SKM-1 (cell line): ENCODE data around the gene FXYD5.
"Not testable (repeated sequence)": the region's sequence is repeated elsewhere in the genome, so short reads cannot be mapped to it uniquely, and the experiment has no call there.

ENCODE experiments used
- DNase-seq: peaks from one replicate; lab custom pipeline; 2025; ENCODE audit not compliant: unreplicated experiment; lab: John Stamatoyannopoulos, UW

FXYD5 gene

DNA sequence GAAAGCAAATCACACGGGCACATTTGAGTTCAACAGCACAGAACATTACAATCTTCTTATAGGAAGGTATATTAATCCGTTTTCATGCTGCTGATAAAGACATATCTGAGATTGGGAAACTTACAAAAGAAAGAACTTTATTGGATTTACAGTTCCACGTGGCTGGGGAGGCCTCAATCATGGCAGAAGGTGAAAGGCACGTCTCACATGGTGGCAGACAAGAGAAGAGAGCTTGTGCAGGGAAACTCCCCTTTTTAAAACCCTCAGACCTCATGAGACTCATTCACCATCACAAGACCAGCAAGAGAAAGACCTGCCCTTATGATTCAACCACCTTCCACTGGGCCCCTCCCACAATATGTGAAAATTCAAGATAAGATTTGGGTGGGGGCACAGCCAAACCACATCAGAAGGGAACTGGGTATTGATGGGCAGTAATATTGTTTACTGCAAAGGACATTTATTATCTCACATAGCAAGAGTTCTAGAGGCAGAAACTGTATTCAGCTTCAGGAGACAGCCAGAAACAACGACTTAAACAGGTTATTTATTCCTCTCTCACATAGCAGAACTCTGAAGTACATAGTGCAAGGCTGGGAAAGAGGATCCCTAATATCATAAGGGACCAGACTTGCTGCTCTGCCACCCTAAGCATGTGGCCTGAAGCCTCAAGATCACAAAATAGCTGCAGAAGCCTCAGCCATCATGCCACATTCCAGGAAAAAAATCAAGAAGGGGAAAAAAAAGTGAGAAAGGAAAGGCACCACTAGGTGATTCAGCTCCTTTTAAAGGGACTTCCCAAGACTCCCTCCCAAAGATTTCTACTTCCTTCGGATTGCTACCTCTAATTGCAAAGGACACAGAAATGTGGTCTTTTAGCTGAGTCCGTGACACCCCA lies 23.1 kb downstream of the FXYD5 start:
- DNase-seq: no peak

DNA sequence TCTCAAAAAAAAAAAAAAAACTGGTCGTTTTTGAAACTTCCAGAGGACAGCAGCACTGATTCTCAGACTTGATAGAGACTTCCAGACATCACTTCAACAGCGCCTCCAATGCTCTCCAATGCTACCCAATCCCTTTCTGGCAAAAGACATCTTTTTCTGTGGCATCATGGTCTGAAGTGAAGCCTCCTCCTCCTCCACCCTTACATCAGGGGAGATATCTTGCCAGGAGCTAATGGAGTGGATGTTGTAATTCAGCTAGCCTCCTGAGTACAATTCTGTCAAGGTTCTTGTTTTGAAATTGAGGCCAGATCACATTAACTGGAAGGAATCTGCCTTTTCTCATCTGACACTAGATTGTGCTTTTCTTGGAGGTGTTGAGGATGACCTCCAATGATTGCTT lies 24.2 kb downstream of the FXYD5 start:
- no peak for DNase-seq

DNA sequence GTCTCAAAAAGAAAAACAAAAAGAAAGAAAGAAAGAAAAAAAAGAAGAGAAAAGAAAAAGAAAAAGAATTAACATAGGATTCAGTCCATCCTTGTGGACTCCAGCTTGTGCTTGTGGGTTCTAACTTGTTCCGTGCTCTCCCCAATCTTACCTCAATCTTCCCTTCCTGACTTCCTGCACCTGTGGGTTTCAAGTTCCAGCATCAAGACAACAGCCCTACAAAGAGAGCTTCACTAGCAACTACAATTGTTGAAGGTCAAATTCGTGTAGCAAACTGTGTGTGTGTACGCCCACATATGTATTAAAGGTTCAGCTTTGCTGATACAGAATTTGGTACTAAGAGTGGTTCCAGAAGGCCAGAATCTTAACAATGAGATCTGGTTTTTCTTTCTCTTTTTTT lies 25.3 kb downstream of the FXYD5 start:
- no peak for DNase-seq

- DNase-seq: no peak
Measured at GRCh38 chr19:35181387-35181786, 26.9 kb downstream of the FXYD5 start.

- DNase-seq: no peak
Measured at GRCh38 chr19:35184267-35184666, 29.7 kb downstream of the FXYD5 start.

- no peak for DNase-seq
Measured at GRCh38 chr19:35184884-35185283, 30.3 kb downstream of the FXYD5 start.

DNA sequence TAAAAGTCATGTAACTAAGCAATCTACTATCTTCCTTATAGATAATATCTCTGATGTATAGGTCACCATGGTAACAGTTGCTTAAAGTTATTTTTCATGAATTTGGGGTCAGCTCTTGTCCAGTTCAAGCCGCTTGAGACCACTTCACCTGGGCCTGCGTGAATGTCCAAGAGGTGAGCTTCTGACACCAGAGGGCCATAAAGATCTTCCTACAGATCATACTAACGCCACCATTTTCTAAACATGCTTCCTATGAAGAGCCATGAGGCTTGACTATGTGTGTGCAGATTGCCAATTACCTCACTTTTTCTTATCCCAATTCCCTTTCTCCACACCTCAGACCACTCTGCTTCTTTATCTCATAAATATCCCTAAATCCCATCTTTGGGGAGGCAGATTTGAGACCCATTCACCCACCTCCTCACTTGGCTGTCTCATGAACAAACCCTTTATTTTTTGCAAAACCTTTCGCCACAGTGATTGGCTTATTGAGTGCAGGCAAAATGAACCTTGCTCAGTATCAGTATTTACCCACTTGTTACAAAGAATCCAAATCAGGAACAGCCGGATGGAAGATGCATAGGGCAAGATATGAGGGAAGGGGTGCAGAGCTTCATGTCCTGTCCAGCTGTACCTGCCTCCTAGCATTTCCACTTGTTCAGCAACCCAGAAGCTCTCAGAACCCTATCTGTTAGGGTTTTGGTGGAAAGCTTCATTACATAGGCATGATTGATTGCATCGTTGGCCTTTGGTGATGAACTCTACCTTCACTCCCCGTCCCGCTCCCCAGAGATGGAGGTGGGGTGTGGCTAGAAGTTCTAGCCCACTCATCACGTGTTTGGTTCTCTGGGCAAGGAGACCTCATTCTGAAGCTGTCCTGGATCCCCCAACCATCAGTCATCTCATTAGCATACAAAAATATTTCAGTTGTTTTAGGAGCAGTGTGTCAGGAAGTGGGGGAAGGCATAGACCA lies 39.8 kb downstream of the FXYD5 start:
- no peak for DNase-seq

- DNase-seq: no peak
Measured at GRCh38 chr19:35195830-35196229, 41.3 kb downstream of the FXYD5 start.

DNA sequence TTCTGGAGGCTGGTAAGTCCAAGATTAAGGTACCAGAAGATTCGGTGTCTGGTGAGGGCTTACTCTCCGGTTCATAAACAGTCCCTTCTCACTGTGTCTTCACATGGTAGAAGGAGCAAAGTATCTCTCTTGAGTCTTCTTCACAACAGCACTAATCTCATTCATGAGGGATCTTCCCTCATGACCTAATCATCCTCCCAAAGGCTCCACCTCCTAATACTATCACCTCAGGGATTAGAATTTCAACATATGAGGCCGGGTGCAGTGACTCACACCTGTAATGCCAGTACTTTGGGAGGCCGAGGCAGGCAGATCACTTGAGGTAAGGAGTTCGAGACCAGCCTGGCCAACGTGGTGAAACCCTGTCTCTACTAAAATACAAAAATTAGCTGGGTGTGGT lies 42.3 kb downstream of the FXYD5 start:
- not testable (repeated sequence) for DNase-seq

GRCh38 chr19:35199481-35199880 lies 44.9 kb downstream of the FXYD5 start:
- DNase-seq: no peak

DNA sequence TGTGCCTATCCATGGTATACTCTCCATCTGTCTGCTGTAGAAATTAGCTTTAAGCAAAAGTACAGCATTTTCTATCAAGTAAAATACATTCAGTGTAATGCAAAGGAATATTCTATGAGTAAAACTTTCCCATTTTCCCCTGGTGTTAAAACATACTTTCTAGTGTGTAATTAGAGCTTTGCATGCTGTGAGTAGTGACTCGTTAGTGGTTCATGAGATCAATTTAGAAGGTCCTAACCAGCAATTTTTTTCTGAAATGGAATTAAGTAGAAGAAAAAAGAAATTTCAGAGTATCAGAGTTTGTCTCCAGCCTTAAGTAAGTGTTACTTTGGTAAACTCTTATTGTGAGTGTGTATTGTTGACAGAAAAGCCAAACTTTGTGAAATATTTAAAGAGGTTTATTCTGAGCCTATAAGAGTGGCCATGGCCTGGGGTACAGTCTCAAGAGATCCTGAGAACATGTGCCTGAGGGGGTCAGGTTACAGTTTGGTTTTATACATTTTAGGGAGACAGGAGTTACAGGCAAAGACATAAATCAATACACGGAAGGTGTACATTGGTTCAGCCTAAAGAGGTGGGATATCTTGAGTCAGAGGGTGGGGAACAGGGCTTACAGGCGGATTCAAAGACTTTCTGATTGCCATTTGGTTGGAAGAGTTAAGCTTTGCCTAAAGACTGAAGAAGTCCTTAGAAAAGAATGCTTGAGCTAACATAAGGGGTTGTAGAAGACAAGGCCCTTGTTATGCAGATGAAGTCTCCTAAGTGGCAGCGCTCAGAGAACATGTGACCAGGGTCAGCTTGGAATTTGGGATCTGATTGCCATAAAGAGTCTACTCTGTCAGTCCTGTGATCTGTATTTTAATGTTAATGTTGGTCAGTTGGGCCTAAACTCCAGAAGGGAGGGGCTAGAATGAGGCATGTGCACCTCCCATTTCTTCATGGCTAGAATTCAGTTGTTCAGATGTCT lies 48.5 kb downstream of the FXYD5 start:
- DNase-seq: no peak

GRCh38 chr19:35204799-35205732 lies 50.5 kb downstream of the FXYD5 start:
- peak; percentile 77 for DNase-seq

GRCh38 chr19:35205733-35206323 lies 51.3 kb downstream of the FXYD5 start:
- DNase-seq: no peak

GRCh38 chr19:35206379-35206778 lies 51.8 kb downstream of the FXYD5 start:
- DNase-seq: no peak

GRCh38 chr19:35206855-35207254 lies 52.3 kb downstream of the FXYD5 start:
- no peak for DNase-seq

DNA sequence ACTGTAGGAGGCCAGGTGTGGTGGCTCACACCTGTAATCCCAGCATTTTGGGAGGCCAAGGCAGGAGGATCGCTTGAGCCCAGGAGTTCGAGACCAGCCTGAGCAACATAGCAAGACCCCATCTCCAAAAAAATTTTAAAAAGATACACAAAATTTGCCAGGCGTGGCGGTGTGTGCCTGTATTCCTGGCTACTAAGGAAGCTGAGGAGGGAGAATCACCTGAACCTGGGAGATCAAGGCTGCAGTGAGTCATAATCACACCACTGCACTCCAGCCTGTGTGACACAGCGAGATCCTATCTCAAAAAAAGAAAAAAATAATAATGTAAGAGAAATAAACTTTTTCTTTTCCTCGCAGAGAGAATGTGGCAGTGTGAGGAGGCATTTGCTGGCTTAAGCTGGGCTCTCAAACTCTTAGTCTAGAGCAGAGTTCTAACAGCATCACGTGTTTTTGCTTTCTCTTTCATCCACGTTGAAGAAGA lies 52.9 kb downstream of the FXYD5 start:
- DNase-seq: no peak

DNA sequence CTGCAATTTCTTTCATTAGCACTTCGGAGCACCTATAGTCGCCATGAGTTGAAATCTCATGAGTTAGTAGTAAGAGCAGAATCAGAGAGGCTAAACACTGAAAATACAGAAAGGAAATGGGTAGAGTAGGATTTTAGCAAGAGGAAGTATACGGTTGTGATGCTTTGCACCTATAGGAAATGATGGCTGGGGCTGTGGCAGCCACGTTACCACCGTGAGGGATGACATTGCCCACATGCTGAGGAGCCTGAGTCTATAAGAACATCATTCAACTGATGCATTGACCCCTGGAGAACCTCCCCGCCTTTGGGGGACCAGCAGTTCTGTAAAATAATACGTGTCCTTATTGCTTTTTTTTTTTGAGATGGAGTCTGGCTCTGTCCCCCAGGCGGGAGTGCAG lies 53.6 kb downstream of the FXYD5 start:
- no peak for DNase-seq

GRCh38 chr19:35209646-35210045 lies 55.1 kb downstream of the FXYD5 start:
- no peak for DNase-seq
